Measurements from ENCODE around the gene CKAP2L.

Gene CKAP2L

DNA sequence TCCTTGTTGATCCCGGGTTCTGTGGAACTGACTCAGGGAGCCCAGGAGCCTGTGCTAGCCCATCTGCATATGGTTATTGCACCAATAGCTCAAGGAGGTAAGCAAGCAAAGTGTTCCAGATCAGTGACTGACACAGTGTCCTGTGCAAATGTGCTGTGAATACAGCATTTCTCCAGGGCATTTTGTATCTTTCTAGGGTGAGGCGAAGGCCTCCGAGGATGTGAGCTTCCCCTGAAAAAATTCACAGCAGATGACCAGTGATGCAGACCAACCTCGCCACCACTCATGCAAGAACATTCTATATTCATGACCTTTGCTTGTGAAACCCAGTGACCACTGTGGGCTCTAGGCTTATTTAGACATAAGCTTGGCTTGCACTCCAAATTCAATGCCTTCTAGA lies 58.8 kb downstream of the CKAP2L start:
- no peak for DNase-seq

GRCh38 chr2:112703684-112704083 lies 60.7 kb downstream of the CKAP2L start:
- no peak for DNase-seq

DNA sequence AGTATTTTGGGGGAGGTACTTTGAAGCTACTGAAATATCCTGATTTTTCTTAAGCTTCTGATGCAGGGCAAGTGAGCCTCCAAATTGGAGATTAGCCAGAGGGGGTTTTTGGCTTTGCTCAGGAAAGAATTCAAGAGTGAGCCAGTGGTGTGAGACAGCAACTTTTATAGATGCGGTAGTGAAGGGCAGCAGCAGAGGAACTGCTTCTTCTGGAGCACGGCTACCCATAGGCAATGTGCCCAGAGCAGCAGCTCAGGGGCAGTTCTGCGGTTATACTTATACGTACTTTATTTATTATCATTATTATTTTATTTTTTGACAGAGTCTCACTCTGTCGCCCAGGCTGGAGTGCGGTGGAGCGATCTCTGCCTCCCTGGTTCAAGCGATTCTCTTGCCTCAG lies 63.4 kb downstream of the CKAP2L start:
- no peak for DNase-seq

- no peak for DNase-seq
These were observed 64.3 kb downstream of the CKAP2L start for GRCh38 chr2:112699984-112700667.

DNA sequence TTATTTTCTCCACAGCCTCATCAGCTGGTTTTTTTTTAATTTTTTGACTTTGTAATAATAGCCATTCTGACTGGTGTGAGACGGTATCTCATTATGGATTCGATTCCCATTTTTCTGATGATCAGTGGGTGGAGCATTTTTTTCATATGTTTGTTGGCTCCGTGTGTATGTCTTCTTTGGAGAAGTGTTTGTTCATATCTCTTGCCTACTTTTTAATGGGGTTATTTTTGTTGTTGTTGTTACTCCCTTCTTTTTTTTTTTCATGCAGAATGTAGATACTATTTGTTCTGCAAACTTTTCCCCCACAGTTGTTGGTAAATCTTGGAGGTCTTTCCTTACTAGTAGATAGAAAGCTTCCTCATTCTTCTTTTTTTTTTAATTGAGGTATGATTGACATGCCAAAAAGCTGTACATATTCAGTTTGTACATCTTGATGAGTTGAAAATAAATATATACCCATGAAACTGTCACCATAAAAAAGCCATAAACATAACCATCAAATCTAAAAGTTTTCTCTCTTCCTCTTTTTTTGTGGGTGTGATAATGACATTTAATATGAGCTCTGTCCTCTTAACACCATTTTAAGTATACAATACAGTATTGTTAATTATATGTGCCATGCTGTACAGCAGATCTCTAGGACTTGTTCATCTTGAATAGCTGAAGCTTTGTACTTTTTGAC lies 65.4 kb downstream of the CKAP2L start:
- DNase-seq, result no peak

- no peak for DNase-seq
These were observed 70.2 kb downstream of the CKAP2L start for GRCh38 chr2:112694182-112694581.

DNA sequence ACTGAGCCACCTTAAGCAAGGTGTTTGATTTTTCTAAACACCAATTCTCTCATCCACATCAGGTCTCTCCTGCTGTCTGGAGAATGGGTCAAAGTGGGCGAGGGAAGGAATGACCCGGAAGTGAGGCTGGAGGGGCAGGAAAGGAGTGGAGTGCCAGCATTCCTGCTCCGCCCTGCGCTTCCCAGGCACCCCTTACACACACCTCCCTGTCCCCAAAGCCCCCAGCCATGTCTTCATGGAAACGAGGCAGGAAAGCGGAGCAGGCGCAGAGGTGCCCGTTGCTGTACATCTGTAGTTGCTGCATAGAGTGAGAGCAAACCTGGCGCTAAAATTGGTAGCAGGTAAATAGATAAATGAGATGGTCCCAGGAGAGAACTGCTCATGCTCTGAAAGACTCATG lies 70.8 kb downstream of the CKAP2L start:
- no peak for DNase-seq

GRCh38 chr2:112692918-112693317 lies 71.5 kb downstream of the CKAP2L start:
- DNase-seq, result peak; percentile 66

GRCh38 chr2:112692495-112692911 lies 71.9 kb downstream of the CKAP2L start:
- peak; percentile 74 for DNase-seq

DNA sequence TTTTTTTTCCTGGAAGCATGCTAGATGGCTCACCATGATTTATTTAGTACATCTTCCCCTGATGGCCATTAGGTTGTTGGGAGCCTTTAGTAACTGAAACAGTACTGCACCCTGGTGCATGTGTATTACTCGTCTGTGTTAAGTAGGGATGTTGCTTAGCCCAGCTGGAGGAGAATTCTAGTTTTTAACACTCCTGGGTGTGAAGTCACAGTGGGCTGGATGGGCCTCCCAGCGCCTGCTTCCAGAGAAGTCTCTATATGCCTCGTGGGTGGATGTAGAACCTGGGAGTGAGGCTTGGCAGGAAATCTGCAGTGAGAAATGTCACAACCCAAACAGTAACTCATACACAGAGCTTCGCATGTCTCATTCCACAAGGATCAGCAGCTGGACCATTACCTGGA lies 72.5 kb downstream of the CKAP2L start:
- peak; percentile 32 for DNase-seq

GRCh38 chr2:112690853-112691401 lies 73.5 kb downstream of the CKAP2L start:
- DNase-seq, result peak; percentile 76

DNA sequence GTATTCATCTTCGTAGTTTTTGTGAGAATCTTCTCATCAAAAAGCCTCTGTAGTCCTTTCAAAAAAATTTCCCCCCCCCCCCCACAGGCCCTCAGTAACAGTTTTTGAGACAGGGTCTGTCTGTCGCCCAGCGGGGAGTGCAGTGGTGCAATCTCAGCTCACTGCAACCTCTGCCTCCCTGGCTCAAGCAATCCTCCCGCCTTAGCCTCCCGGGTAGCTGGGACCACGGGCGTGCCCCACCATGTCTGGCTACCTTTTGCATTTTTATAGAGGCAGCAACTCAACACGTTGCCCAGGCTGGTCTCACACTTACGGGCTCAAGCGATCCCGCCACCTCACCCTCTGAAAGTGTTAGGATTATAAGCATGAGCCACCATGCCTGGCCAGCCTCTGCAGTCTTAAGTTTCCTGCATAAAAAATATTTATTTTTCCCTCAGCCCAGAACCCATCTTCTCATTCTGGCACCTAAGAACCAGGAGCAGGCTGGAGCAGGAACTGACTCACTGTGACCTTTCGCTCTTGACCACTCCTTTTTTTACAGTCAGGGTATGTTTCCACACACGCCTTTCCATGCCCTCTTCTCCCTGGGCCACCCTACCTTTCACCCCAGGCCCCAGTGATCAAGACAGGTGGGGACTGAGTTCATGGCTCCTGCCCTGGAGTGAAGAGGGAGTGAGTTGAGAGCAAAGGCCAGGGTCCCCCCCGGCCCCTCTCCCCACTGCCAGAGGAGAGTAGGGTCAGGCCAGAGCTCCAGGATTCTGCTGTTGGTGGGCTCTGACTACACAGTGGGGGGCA lies 76.1 kb downstream of the CKAP2L start:
- no peak for DNase-seq

DNA sequence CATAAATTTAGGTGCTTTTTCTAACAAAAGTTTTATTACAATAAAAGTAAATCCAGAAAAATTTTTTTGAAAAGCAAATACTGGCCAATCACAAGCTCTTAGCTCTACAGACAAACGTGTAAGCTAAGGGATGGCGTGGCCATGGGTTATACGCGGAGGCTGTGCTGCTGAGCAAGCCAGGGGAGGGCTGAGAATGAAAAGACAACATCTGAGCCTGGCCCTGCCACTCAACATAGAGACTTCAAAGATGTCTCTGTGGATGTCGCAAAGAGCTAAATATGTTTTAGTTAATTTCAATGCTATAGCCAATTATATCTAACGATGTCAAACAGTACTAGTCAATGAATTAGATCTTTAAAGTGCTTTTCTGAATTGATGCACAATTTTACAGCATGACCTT lies 76.9 kb downstream of the CKAP2L start:
- no peak for DNase-seq
